ENCODE data around the gene ITGB5.
"Not testable (repeated sequence)": the region's sequence is repeated elsewhere in the genome, so short reads cannot be mapped to it uniquely, and the experiment has no call there.

Gene ITGB5

DNA sequence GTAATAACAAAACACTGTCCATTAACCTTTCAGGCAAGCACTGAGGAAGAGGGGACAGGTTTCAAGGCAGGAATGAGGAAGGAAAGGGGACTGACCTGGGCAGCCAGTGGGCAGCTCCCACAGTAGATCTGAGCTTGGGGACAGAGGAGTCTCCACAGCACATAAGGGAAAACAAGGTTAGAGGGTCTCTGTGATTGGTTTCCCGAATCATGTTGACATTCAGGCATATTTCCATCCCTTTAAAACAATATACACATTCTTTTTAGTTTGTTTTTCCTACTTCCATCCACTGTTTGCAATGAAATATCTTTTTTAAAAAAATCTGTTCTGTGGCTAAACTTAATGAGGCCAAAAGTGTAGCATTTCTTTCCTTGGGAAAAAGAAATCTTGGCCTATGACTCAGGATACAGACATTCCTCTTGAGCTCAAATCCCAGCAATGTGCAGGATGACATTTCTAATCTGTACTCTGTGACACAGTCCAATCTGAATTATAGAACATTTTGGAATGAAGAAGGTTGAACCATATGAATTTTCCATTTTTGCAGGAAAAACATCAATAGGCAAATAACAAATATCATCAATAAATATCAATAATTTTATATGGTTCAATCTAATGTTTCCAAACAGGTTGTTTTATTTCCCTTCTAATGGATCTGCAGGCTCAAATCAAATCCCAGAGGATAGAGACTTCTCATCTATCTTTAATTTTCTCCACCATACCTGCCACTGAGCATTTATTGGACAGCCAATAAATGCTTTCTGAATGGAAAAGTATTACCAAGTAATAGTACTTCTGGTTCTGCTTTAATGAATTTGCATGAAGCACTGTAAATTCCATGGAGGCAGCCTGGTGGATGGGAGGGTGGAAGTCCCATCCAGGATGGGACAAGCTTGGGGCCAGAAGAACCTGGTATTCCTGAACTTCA, 54.1 kb downstream of the ITGB5 start:
- no peak for DNase-seq

DNA sequence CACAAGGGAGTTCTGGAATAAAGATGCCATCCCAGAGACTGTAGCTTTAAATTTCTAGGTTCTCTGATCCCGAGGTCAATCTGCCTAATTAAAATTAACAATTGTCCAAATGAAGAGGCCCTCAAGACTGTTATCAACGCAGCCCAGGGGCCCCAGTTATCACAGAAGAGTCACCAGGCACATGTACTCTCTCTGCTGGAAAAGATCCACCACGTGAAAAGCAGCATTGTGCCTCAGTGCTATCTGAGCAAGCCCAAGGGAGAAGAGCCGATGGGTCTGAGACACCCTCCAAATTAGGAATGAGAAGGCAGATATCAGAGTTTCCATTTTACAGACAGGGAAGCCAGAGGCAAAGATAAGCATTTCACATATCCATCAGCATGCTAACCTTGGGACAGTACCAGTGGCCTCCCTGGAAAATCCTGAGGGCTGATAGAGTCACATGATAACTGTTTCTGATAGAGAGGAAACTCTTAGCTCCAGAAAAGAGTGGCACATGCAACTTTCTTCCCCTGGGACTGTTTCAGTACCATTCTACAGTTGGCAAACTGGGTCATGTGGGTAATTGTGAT, 55.5 kb downstream of the ITGB5 start:
- DNase-seq = no peak

DNA sequence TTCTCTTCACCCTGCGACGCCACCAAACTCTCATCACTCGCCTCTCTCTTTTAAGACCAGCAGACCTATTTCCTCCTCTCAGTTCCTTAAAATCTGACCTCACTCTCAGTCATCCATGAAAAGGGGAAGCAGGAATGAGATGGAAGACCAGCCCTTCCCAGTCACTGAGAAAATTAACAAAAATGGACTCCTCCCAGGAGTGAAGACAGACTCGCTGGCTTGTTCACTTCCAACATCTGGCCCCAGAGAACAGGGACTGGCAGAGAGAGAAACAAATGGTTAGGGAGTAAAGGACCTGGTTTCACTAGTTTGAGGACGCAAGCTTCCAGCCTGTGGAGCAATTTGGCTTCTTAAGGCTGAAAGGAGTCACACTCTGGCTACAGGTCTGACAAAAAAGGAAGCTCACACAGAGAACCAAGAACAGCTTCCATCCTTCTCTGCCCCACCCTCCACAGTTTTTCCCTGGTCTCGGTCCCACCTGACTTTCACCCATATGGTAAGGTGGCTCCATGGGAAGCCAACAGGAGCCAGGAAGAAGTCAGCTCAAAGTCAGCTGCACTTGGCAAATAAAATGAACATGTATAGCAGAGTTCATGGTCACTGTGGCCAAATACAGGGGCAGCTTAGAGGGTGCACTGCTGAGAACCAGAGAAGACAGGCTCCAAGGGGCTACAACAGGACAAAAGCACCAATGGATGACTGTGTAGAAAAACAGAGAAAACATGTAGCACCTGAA, 57.2 kb downstream of the ITGB5 start:
- DNase-seq = no peak

DNA sequence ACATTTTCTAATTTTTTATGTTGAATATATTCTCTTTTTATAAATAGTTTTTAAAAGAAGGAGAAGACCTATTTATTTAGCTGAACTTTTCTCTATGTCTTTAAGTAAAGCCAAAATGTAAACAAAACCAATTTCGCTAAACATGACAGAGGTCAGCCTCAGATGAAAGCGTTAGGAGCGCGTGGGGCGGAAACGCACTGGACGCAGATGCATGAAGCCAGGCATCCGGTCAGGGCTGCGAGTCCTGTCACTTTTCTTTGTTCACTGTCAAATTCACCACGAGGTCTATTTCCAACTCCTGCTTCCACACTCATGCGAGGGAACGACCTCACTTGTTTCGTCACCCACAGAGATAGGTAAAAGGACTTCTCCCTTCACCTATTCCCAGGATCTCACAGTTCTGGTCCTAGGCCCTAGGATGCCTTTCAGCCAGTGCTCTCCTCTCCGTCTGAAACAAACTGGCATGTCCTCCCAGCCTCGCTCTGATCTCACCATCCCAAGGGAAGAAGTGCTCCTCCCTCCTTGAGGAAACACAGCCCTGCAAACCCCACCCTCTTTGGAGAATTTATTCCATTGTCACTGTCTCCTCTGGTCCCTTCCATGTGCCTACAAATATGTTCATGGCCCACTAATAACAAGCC, 57.9 kb downstream of the ITGB5 start:
- no peak for DNase-seq

DNA sequence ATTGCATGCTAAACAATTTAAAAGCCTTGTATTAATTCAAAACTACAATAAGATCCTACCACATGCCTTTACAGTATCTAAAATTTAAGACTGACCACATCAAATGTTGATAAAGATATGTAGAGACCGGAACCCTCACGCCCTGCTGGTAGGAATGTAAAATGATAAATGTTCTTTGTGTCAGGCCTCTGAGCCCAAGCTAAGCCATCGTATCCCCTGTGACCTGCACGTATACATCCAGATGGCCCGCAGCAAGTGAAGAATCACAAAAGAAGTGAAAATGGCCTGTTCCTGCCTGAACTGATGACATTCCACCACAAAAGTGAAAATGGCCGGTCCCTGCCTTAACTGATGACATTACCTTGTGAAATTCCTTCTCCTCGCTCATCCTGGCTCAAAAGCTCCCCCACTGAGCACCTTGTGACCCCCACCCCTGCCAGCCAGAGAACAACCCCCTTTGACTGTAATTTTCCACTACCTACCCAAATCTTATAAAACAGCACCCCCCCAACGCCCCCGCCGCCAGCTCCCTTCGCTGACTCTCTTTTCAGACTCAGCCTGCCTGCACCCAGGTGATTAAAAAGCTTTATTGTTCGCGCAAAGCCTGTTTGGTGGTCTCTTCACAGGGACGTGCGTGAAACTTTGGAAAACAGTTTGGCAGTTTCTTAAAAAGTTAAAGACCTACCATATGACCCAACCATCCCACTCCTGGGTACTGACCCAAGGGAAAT, 59.5 kb downstream of the ITGB5 start:
- not testable (repeated sequence) for DNase-seq

DNA sequence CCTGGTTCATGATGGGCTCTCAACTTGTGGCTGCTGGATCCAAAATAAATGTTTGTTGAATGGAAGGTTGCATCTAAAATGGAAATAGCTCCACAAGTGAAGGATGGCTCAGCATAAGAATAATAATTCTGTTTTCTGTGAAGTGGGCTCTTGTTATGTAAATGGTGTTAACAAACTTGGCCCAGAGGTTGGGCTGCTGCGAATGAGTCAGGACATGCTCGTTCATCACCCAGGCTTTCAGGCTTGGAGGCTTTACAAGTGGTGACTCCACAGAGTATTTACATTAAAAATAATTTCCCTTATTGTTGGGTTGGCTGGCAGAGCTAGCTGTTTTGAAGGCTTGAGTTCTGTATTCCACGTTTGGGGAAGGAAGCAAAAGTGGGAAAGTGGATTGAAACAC, 60.5 kb downstream of the ITGB5 start:
- DNase-seq = no peak

DNA sequence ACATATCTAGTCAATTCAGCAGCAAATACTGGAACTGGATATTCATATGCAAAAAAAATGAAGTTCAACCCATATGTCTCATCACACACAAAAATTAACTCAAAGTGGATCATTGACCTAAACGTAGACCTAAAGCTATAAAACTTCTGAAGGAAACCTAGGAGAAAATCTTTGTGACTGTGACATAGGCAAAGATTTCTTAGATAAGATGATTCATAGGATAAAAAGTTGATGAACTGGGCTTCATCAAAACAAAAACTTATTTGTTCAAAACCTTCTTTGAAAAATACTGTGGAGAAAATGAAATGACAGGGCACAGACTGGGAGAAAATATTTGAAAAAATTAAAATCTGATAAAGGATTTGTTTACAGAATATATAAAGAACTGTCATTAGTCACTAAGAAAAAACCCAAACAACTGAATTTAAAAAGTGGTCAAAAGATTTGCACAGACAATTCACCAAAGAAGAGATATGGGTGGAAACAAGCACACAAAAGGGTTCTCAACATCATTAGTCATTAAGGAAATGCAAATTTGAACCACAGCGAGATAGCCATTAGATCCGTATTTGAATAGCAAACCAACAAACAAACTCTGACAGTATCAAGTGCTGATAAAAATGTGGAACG, 62.8 kb downstream of the ITGB5 start:
- DNase-seq = no peak

DNA sequence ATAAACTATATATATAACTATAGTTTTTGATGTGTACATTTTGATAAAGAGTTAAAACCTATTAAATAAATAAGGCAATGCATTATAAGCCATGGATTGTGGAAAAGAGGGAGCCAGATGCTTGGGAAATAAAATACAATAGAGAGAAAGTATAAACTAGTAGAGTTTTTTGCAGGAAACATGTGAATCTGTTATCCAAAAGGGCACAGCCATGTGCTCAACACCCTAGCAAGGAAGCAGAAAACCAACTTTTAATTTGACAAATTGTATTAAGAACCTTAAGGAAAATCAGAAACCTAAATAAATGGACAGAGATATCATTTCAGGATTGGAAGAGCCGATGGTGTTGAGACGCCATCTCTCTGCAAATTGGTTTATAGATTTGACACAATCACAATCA, 63.5 kb downstream of the ITGB5 start:
- no peak for DNase-seq

DNA sequence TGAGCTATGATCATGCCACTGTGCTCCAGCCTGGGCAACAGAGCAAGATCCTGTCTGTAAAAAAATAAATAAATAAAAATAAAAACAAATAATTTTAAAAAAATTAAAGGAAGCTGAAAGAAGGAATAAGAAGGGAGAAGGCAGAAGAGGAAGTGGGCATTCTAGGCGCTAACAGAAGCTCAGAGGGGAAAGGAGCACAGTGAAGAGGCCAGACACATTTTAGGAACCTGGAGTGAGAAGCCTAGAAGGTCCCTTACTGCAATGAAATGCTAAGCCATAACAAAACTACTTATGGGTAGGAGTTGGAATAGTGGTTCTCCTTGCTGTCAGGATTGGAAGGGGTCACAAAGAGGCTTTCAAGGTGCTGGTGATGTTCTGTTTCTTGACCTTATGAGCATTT, 64.0 kb downstream of the ITGB5 start:
- no peak for DNase-seq

DNA sequence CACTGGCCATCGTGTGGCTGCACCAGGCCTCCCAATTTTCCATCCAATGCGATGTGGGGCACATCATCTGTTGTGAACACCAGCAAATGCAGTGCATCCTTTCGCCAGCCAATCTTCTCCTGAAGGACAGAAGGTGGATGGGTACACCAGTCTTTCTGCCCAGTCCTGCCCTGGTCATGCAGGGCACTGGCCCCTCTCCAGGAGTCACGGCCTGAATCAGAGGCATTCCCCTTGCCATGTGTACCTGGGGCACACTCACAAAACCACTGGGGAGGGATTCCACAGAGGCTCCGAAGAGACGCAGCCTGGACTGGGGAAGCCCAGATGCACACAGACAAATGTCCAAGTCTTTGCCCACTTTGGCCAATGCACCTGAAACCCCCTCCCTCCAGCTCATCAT, 65.8 kb downstream of the ITGB5 start:
- no peak for DNase-seq

DNA sequence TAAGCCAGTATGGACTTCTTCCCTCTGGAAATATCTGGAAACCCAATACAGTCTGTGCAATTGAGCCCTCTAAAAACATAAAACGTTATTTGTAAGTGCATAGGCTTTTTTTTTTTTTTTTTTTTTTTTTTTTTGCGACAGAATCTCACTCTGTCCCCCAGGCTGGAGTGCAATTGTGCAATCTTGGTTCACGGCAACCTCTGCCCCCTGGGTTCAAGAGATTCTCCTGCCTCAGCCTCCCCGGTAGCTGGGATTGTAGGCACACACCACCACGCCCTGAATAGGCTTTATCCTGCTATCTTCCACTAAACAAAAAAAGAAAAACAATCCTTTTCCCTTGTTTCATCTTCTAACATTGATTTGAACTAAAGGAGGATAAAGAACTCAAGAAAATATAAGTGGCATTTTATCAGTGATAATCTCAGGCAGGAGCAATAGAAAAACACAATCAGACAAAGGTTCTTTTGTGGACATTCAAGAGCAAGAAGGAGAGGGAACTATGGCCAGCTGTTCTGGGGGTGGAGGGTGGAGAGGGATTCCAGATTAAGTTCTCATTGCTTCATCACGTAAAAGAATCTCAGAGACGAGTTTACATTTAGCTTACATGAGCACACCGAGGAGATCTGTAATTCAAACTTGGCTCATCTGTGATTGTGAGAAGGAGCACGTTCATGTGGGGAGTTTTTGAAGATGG, 68.6 kb downstream of the ITGB5 start:
- no peak for DNase-seq

DNA sequence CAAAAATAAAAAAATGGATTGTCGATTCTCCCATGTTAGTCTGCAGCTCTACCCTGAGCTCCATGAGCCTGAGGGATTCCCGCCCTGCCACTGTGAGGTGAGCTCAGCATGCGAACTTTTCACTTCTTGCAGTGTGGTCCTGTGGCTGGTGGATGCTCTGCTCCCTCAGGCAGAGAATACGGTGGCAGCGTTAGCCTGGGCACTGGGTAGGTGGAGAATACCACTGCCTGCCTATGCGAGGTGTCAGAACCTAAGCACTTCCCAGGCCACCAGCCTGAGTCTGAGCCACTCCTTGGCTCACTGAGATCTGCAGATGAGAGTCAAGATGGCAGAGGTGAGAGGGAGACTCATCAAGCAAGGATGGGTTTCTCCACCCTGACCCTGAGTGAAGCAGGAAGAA, 70.1 kb downstream of the ITGB5 start:
- no peak for DNase-seq

DNA sequence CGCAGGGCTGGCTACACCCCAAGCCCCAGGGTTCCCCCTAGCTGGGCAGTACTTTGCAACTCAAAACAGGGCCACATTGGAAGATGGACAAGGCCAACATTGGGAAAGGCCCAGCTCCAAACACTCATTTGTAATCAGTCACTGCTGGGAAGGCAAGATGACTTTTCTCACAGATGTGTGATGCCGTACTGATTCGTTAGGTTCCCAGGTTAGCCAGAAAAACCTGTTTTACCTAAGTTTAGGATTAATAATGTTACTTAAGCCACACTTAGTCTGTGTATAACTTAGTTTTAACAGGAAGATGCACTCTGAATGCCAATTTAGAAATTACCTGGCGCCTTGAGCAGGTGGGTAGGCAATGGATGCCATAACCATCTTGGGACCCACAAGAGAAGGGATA, 71.0 kb downstream of the ITGB5 start:
- no peak for DNase-seq

DNA sequence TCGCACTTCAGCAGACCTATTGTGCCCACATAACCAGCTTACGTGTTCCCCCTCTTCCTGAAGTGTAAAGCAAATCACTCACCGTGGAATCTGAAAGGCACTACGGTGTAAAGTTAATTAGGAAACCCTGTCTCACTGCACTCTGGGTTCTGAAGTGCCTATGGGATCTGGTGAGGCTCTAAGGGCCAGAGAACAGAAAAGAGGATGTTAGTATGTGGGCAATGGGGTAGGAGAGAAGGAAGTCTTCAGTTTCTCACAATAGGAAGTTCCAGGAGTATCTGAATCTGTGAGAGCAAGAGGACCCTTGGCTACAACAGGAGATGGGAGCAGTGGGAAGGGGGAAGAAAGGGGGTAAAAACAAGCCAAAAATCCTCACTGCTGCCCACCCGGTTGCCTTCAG, 71.4 kb downstream of the ITGB5 start:
- no peak for DNase-seq

DNA sequence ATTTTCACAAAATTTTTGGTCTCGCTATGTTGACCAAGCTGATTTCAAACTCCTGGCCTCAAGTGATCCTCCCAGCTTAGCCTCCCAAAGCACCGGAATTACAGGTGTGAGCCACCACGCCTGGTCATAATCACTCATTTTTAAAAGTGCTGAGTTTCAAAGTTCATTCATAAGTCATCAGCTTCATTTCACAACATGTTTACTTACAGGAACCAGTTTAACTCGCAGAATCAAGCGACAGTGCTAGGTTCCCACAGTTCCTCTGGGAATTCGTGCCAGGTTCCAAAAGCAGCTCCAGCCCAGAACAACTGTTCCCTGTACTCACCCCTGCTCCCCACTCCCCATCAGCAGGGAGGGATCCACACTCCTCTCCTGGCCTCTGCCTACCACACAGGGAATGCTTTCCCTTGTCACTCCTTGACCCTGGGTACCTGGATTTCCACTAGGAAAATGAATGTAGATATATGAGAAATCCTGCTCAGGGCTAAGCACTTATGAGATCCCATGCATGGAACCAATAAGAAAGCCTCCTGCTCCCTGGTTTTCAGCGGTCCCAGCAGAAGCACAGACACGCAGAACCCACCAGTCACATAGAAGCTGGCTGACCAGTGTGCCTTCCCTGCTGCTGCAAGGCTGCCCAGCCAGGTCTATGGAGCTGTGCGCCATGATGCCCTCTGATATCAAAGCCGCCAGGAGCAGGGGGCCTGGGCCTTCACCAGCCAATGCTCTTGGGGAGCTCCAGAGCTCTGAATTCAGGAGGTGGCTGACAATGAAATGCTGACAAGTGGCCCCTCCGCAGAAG, 72.3 kb downstream of the ITGB5 start:
- no peak for DNase-seq

DNA sequence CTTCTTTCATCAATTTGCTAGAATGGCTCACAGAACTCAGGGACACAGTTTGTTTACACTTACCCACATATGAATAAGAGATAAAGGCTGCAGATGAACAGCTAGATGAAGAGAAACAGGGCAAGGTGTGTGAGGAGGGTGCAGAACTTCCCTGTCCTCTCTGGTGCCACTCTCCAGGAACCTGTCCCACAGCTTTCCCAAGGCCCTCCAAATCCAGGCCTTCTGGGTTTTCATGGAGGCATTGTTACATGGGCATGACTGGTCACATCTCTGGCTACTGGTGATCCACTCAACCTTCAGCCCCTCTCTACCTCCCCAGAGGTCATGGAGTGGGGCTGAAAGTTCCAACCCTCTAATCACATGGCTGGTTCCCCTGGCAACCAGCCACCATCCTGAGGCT, 73.6 kb downstream of the ITGB5 start:
- no peak for DNase-seq

DNA sequence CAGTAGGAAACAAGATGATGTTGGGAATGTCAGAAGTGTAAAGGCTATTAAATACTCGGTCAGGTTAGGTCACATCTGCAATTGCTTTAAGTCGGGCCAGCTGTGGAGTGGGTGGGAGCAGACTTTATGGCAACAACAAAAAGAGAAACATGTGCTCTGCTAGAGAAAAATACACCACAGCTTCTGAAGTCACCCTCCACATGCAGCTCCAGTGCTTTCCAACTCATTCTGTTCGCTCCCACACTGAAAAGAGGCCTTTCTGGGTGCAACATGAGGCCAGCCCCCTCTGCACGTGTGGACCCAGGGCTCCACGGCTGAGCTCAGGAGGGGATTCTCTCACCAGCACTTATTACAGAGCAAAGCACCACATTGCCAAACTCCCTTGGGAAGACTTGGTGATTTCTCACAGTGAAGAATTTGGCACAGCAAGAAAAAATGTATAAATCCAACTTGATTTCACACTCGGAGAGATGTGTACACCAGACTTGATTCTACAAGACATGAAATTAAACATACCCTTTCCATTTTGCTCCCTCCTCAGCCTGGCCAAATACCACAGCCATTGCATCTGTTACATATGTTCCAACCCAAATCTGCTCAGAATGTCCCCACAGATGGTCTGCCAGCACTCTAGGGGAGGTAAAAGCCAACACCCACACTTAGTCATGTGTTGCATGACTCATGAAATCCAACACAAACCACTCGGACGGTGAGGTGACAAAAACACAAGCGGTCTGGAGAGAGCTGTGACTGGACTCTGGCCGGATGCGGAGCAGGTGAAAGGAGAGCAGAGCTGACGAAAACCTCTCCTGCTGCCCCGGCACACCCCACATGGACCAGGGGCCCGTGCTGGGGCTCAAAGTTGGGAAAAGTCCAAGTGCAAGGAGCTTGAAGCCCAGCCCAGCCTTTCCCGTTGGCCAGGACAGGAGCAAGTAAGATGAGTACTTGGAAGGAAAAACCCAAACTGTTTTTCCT, 74.6 kb downstream of the ITGB5 start:
- peak; percentile 83 for DNase-seq

DNA sequence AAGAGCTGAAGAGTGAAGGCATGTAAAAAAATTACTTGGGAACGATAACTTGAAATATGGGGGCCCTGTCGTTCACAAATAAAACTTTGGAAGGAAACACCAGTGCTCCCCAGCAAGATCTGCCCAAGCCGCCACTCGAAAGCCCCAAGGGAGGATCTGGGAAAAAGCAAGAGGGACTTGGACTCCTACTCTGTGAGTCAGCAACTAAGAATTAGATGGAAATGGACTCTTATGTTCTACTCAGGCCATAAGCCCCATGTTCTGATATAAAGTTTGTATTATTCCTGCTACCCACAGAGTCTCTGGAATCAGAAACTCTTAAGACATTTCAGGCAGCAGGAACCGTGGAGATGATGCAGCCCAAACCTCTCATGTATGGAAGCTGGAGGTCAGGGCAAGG, 75.7 kb downstream of the ITGB5 start:
- no peak for DNase-seq

DNA sequence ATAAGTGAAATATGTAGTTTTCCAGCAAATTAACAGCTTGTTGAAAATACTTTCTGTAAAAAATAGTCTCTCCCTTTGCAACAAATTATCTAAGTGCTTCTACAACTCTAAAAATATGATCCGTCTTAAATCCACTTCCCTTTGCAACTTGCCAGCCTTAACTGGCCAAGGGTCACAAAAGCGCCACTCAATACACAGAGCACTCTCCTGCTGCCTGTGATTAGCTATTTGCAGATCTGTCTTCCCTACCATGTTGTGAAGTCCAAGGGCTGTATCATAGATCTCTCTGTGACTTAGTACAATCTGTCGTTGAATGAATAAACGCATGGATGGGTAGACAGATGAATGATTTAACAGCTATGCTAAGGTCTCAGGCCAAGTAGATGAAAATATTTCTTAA, 76.2 kb downstream of the ITGB5 start:
- no peak for DNase-seq

Data from femur (tissue), 1 donor.